Muscle of leg (tissue), 11 donors: ENCODE data around the gene SEC14L3. TPM values are rescaled to one million over a fixed set of nuclear protein-coding genes. Genes with fewer than 3 reads are reported as not detected.

Source experiments
- DNase-seq: peaks from one replicate; pipeline ENCODE4 v3.0.0; 2013
- H3K27ac ChIP-seq: one replicate; pipeline ENCODE4 v1.5.1; 2013; ENCODE audit warnings: mild to moderate bottlenecking, low read length, control low read depth
- H3K27me3 ChIP-seq: one replicate; pipeline ENCODE4 v1.6.1; 2013; ENCODE audit warnings: low read length; ENCODE audit not compliant: control insufficient read depth, insufficient read depth
- H3K36me3 ChIP-seq: one replicate; pipeline ENCODE4 v1.6.1; 2013; ENCODE audit warnings: low read length; ENCODE audit not compliant: control insufficient read depth, insufficient read depth
- H3K4me1 ChIP-seq: one replicate; pipeline ENCODE4 v1.6.1; 2013; ENCODE audit warnings: low read length; ENCODE audit not compliant: control insufficient read depth, insufficient read depth
- H3K4me3 ChIP-seq: one replicate; pipeline ENCODE4 v1.5.1; 2013; ENCODE audit warnings: low read length, control low read depth
- H3K9me3 ChIP-seq: replicated peaks from 2 replicates; pipeline ENCODE4 v1.6.1; 2013; ENCODE audit warnings: low read depth, low read length; ENCODE audit not compliant: control insufficient read depth
- WGBS: methylation state at CpG from one replicate; pipeline ENCODE4 v1.1.5; 2013; ENCODE audit warnings: missing lambda C conversion rate; ENCODE audit not compliant: insufficient coverage; 5-methylcytosine and 5-hydroxymethylcytosine counted together
- polyA plus RNA-seq, 8 donors: library from polyadenylated mRNA; unstranded; fragments of 120-200 nt; gene quantifications; one replicate each; pipeline versions ENCODE4 v1.2.1 to v1.2.3, GENCODE V29; 2013; ENCODE audit warnings: inconsistent platforms in 1 of 8, low replicate concordance in 1 of 8; ENCODE audit not compliant: insufficient read length in 8 of 8, insufficient read depth in 1 of 8
- total RNA-seq: library from RNA; stranded (reverse); fragments of 120-200 nt; gene quantifications from one replicate; pipeline ENCODE4 v1.2.4, GENCODE V29; 2013

The SEC14L3 gene
- total and polyA plus RNA-seq, 9 donors = 0.05 to 0.06 TPM; not detected in 7

DNA sequence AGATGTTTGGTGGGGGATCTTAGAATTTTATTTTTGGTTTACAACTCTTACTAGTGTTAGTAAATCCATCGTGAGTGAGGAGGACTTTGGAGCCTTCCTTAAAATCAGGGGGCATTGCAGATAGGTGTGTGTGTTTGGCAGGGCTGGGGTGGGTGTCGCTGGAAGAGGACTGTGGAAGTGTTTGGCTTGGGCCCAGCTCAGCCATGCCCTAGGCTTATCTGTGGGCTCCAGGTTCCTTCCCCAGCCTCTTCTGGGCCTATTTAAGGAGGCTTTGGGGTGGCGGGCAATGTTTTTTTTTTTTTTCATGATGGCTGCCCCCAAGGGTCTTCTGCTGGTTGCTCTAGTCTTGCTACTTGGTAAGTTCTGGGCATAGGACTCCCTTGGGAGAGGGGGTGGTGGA is 24.2 kb downstream of the SEC14L3 start:
- no peak for DNase-seq
- H3K9me3 ChIP-seq = no peaks in the 10 kb centered on the region
- 92% methylated on average over 2 of the region's 3 CpGs for WGBS
- H3K36me3 ChIP-seq = no peaks in the 10 kb centered on the region
- H3K4me3 ChIP-seq = no peak overlapping the region
- no peaks in the 10 kb centered on the region for H3K4me1 ChIP-seq
- no peak overlapping the region for H3K27ac ChIP-seq
- no peaks in the 10 kb centered on the region for H3K27me3 ChIP-seq

DNA sequence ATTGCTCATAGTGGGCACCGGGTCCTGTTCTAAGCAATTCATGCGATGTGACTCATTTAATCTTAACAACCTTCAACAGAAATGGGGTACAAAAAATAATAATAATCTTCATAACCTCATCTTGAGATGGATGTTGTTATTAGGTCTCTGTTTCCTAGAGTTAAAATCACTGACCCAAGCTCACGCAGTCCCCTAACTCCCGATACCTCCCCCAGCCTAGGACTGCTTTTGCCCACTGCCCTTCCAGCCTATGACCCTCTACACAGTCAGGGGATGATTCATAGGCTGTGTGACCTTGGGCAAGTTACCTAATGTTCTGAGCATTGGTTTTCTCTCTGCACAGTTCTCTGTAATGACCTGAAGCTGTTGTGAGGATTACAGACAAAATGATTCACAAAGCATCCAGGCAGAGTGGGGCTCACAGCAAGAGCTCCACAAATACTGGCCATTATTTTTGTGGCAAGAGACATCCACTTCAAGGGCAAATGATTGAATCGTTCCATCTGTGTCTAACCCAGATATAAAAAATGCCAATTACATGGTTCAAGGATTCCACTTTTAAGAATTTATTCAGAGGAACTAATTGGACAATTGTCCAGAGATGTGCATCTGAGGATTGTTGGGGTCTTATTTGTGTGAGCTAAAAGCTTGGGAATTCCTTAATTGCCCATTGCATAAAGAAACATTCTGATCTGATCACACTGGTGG is 26.2 kb downstream of the SEC14L3 start:
- H3K27me3 ChIP-seq = no peaks in the 10 kb centered on the region
- H3K9me3 ChIP-seq = no peaks in the 10 kb centered on the region
- H3K4me3 ChIP-seq = no peak overlapping the region
- no CpG with 5 or more reads among the region's 5 CpGs for WGBS
- no peaks in the 10 kb centered on the region for H3K4me1 ChIP-seq
- H3K36me3 ChIP-seq = no peaks in the 10 kb centered on the region
- DNase-seq = no peak
- no peak overlapping the region for H3K27ac ChIP-seq

DNA sequence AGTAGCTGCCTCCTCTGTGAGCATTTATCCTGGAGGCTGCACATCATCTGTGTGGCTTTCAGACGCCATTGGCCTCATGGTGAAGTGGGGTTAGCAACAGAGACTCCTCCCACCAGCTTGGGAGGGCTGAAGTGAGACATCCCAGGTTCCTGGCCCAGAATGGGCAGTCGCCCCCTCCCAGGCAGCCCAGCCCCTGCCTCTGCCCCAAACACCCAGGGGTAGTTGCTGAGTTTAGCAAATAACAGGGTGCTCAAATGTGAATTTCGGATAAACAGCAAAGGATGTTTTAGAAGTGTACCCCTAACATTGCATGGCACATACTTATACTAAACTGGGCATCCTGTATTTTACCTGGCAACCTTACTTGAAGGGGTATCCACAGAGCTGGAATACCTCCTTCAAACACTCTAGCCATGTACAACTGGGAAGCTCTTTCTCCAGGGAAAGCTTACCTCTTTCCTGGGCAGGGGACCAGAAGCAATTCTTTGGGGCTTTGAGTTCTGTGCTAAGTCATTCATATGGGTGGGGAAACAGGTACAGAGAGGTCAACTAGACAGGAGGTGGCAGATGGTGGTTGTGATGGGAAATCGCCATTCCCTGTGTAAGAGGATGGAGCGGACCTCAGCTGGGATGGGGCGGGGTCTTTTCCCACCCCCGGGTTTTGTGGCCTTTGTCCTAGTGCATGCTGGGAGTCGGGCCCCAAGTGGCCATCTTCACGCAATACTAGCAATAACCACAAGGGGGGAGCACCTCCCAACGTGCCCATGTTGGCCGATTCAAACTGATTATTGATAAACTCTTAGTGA is 27.0 kb downstream of the SEC14L3 start:
- Histone ChIP-seq H3K36me3 (no peaks in the 10 kb centered on the region), H3K27me3 (no peaks in the 10 kb centered on the region), H3K4me1 (no peaks in the 10 kb centered on the region), H3K27ac (no peak overlapping the region), H3K9me3 (no peaks in the 10 kb centered on the region), H3K4me3 (no peak overlapping the region)
- DNase-seq = no peak
- WGBS = 33% methylated on average over 1 of the region's 11 CpGs

DNA sequence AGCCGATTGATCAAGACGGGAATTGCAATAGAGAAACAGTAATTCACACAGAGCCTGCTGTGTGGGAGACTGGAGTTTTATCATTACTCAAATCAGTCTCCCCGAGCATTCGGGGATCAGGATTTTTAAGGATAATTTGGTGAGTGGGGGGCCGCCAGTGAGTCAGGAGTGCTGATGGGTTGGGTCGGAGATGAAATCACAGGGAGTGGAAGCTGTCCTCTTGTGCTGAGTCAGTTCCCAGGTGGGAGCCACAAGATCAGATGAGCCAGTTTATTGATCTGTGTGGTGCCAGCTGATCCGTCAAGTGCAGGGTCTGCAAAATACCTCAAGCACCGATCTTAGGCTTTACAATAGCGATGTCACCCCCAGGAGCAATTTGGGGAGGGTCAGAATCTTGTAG is 30.7 kb downstream of the SEC14L3 start:
- Histone ChIP-seq H3K36me3 (no peaks in the 10 kb centered on the region), H3K4me3 (no peak overlapping the region), H3K27ac (no peak overlapping the region), H3K9me3 (no peaks in the 10 kb centered on the region), H3K4me1 (no peaks in the 10 kb centered on the region), H3K27me3 (peaks cover 2% of the 10 kb centered on the region)
- DNase-seq = no peak
- 62% methylated on average over 7 of the region's 9 CpGs for WGBS

DNA sequence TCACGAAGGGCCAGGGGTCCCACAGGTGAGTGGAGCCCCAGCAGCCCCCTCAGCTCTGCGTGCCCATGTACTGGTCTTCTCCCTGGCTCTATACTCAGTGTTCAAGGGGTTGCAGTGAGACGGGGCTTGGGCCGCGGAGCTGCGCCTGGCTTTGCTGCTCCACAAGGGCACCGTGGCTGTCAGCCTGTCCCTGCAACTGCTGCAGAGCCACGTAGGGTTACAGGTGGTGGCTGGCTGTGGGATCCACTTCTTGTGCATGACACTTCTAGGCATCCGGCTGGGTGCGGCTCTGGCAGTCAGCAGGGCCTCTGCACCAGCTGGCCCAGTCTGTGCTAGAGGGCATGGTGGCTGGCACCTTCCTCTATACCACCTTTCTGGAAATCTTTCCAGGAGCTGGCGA is 32.0 kb downstream of the SEC14L3 start:
- Histone ChIP-seq H3K9me3 (no peaks in the 10 kb centered on the region), H3K27ac (no peak overlapping the region), H3K27me3 (peaks cover 2% of the 10 kb centered on the region), H3K4me3 (no peak overlapping the region), H3K4me1 (no peaks in the 10 kb centered on the region), H3K36me3 (no peaks in the 10 kb centered on the region)
- no peak for DNase-seq
- 78% methylated on average over 10 of the region's 11 CpGs for WGBS

DNA sequence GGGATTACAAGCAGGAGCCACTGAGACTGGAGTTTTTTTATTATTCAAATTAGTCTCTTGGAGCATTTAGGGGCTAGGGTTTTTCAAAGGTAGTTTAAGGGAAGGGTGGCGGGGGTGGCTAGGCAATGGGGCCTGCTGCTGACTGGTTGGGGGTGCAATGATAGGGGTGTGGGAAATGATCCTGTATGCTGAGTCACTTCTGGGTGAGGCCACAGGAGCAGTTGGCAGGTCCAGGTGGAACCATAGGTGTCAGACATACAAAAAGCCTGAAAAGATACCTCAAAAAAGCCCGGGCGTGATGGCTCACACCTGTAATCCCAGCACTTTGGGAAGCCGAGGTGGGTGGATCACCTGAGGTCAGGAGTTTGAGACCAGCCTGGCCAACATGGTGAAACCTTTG is 32.6 kb downstream of the SEC14L3 start:
- 82% methylated on average over 4 of the region's 4 CpGs for WGBS
- Histone ChIP-seq H3K27ac (no peak overlapping the region), H3K9me3 (no peaks in the 10 kb centered on the region), H3K36me3 (no peaks in the 10 kb centered on the region), H3K4me1 (no peaks in the 10 kb centered on the region), H3K27me3 (peaks cover 2% of the 10 kb centered on the region), H3K4me3 (no peak overlapping the region)
- DNase-seq = no peak

DNA sequence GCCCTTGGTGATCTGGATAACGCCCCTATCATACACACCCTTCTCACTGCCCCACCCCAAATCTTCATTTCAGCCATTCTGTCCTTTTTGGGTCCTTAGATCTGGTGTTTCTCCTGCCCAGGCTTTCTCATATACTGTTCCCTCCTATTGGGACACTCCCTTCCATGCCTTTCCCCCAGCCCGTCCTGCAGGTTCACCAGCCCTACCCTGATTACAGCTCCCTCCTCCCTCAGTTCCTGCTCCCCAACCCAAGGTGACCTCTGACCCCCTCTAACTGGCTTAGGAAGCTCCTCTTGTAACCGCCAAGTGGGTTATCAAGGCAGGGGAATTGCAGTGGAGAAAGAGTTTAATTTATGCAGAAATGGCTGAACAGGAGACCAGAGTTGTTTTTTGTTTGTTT is 33.3 kb downstream of the SEC14L3 start:
- Histone ChIP-seq H3K27me3 (peaks cover 2% of the 10 kb centered on the region), H3K9me3 (no peaks in the 10 kb centered on the region), H3K4me1 (no peaks in the 10 kb centered on the region), H3K36me3 (no peaks in the 10 kb centered on the region), H3K4me3 (no peak overlapping the region), H3K27ac (no peak overlapping the region)
- 55% methylated on average over 2 of the region's 3 CpGs for WGBS
- no peak for DNase-seq

DNA sequence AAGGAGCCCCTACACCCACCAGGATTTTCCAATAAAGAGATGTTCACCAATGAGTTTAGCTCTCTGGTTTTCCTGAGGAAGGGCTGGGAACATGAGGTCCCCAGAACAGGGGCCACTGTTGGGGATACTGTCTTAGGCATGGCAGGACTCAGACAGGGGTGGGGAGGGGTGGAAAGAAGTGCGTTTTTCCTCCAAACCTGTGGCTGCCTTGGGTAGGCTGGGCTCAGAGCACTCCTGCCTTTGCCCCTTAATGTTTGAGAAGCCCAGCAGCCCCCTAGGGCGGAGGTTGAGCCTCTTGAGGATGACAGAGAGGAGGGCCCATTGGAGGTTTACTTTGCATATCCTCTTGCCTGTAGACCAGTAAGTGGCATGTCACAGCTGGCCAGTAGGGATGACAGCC is 35.6 kb downstream of the SEC14L3 start:
- Histone ChIP-seq H3K4me3 (no peak overlapping the region), H3K4me1 (no peaks in the 10 kb centered on the region), H3K9me3 (no peaks in the 10 kb centered on the region), H3K36me3 (no peaks in the 10 kb centered on the region), H3K27ac (no peak overlapping the region), H3K27me3 (peaks cover 2% of the 10 kb centered on the region)
- WGBS = 73% methylated on average over 2 of the region's 2 CpGs
- no peak for DNase-seq

DNA sequence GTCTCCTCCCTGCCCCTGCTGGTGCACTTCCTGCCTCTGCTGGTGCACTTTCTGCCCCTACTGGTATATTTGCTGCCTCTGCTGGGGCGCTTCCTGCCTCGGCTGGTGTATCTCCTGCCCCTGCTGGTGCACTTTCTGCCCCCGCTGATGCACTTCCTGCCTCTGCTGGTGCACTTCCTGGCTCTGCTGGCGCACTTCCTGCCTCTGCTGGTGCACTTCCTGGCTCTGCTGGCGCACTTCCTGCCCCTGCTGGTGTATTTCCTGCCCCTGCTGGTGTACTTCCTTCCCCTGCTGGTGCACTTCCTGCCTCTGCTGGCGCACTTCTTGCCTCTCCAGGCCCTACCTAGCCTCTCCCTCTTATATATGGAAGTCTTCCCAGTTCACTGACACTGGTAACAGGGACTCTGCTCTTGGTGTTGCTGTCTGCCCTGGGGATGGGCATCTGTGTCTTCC is 36.1 kb downstream of the SEC14L3 start:
- H3K27ac ChIP-seq = no peak overlapping the region
- peaks cover 2% of the 10 kb centered on the region for H3K27me3 ChIP-seq
- 75% methylated on average over 5 of the region's 6 CpGs for WGBS
- no peaks in the 10 kb centered on the region for H3K9me3 ChIP-seq
- no peaks in the 10 kb centered on the region for H3K36me3 ChIP-seq
- no peaks in the 10 kb centered on the region for H3K4me1 ChIP-seq
- H3K4me3 ChIP-seq = no peak overlapping the region
- DNase-seq = no peak

DNA sequence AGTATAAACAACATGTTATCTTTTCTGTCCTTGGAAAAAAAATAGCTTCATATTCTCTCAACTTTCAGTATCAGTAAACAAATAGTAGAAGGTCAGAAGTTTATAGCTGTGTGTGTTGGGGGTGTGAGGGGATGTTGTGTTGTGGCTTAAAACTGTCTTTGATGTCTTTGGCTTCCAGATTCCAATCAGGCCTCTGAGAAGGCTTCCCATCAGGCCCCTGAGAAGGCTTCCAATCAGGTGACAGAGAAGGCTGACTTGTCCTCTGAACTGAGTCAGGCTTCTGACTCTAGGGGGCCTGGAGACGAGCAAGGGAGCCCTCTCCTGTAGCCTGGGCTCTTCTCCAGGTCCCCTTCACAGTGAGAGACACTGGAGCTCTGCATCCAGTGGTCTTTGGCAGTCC is 37.0 kb downstream of the SEC14L3 start:
- Histone ChIP-seq H3K36me3 (no peaks in the 10 kb centered on the region), H3K27me3 (peaks cover 2% of the 10 kb centered on the region), H3K9me3 (no peaks in the 10 kb centered on the region), H3K4me1 (no peaks in the 10 kb centered on the region), H3K27ac (no peak overlapping the region), H3K4me3 (no peak overlapping the region)
- no peak for DNase-seq
- 18% methylated on average over 1 of the region's 1 CpG for WGBS
